GM10248 (cell line): ENCODE measurements around the gene MMP3.

ENCODE experiments used
- CTCF ChIA-PET: fragments of 300-600 bp; sonication (Branson Sonifier 250); formaldehyde crosslinking; extraction: SDS; loops from one replicate; lab custom pipeline; 2021; ENCODE audit warnings: antibody characterized with exemption; lab: Yijun Ruan, JAX
- POLR2A ChIA-PET: fragments of 350-650 bp; sonication (Branson Sonifier 250); formaldehyde crosslinking; extraction: SDS; loops from one replicate; lab custom pipeline; 2020; ENCODE audit warnings: antibody characterized with exemption; lab: Yijun Ruan, JAX
- DNase-seq: peaks from one replicate; pipeline ENCODE4 v3.0.0; 2012; ENCODE audit errors: extremely low spot score
- CTCF ChIP-seq: IDR thresholded peaks from 2 replicates; pipeline ENCODE4 v1.5.1; 2012; ENCODE audit warnings: mild to moderate bottlenecking, low read depth; ENCODE audit errors: extremely low read depth, missing control alignments, control extremely low read depth

MMP3 gene

DNA sequence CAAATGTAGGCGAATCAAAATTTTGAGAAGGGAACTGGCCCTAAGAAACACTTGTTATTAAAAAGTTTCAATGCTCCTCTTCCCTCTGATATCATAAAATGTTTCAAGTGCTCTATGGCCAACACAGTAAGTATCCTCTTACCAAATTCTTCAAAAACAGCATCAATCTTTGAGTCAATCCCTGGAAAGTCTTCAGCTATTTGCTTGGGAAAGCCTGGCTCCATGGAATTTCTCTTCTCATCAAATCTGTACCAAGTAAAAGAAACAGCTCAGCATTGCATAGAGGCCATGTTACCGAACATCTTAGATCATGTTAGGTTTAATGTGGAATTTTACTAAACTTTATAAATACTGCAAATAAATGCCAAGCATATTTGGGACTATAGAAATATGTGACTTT lies 6.3 kb downstream of the MMP3 start:
- ChIA-PET CTCF (no interaction called here), POLR2A (no interaction called here)
- no peak for TF ChIP-seq CTCF
- no peak for DNase-seq

- no peak for DNase-seq
- ChIA-PET POLR2A (no interaction called here), CTCF (interaction anchor here (1.3 kb wide), 1 partner anchor 13 kb away, joined by 3 read pairs; no protein-coding TSS in a partner anchor)
- no peak for TF ChIP-seq CTCF
These were observed 7.0 kb downstream of the MMP3 start for GRCh38 chr11:102836290-102836875.

- ChIA-PET POLR2A (no interaction called here), CTCF (no interaction called here)
- no peak for DNase-seq
- TF ChIP-seq CTCF, result no peak
These were observed 9.7 kb downstream of the MMP3 start for GRCh38 chr11:102833731-102834130.

DNA sequence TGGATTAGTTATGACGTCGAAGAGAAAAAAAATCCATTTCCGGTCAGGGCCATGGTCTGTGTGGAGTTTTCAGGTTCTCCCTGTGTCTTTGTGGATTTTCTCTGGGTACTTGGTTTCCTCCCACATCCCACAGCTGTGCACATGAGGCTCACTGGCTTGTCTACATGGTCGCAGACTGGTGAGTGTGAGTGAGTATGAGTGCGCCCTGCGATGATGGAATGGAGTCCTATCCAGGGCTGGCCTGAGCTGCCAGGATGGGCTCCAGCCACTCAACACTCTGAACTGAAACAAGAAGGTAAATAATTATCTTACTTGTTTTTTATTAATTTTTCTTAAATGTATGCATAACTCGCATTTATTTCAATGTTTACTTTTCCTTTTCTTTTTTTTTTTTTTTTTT lies 10.8 kb downstream of the MMP3 start:
- POLR2A ChIA-PET, result no interaction called here
- CTCF ChIA-PET, result no interaction called here
- no peak for TF ChIP-seq CTCF
- DNase-seq, result no peak

DNA sequence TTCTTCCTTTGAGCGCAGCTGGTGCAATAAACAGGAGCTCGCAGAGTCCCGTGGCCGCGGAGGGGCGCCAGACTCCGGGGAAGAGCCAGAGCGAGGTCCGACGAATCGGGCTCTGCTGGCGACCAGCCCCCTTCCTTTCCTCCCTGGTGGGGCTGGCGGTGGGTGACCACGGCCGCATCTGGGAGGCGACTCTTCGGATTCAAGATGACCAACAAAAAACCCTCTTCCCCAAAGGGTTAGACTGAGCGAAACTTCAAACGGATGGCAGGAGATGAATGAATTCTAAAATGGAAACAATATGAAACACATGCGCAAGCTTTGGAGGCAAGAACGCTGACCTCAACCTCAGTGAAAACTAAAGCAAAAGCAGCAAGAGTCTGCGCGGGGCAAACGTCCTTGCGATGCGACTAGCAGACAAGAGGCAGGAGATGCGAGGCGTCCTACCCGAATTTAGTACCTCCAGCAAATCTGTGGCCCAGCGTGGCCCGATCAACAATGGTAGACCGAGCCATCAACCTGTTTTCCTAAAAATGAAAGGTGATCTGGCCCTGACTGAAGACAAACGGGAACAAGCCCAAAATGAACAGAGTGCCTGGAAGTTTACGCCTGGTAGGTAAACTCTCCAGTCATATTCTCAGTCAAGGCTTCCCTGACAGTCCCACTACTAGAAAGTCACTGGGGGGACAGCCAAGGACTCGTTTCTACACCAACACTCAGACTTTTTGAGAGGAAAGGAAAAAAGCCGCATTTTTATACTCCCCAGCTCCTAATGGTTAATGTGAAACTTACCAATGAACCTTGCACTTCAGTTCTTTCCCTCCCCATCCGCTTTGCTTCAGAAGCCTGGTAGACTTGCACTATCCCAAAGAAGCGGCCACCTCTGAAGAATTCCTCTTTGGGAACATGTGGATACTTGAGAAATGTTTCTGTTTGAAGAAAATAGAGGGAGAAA lies 11.6 kb downstream of the MMP3 start:
- DNase-seq, result peak; percentile 22
- CTCF ChIA-PET, result interaction anchor here (1.0 to 1.3 kb wide), 3 partner anchors 103 to 112 kb away, joined by 3 to 4 read pairs (median 3); no protein-coding TSS in a partner anchor
- peak; percentile 28 for TF ChIP-seq CTCF
- POLR2A ChIA-PET, result no interaction called here

- TF ChIP-seq CTCF, result no peak
- ChIA-PET POLR2A (no interaction called here), CTCF (interaction anchor here (1.0 to 1.3 kb wide), 3 partner anchors 103 to 113 kb away, joined by 3 to 4 read pairs (median 3); no protein-coding TSS in a partner anchor)
- no peak for DNase-seq
These were observed 12.3 kb downstream of the MMP3 start for GRCh38 chr11:102831128-102831488.
